ENCODE results near the gene ABR. TPM values are rescaled to one million over a fixed set of nuclear protein-coding genes. Genes with fewer than 3 reads are reported as not detected.
"Not testable (repeated sequence)": the region's sequence is repeated elsewhere in the genome, so short reads cannot be mapped to it uniquely, and the experiment has no call there.

The ABR gene
- total RNA-seq, 1 experiment from 2014 or later = 35.4 TPM

DNA sequence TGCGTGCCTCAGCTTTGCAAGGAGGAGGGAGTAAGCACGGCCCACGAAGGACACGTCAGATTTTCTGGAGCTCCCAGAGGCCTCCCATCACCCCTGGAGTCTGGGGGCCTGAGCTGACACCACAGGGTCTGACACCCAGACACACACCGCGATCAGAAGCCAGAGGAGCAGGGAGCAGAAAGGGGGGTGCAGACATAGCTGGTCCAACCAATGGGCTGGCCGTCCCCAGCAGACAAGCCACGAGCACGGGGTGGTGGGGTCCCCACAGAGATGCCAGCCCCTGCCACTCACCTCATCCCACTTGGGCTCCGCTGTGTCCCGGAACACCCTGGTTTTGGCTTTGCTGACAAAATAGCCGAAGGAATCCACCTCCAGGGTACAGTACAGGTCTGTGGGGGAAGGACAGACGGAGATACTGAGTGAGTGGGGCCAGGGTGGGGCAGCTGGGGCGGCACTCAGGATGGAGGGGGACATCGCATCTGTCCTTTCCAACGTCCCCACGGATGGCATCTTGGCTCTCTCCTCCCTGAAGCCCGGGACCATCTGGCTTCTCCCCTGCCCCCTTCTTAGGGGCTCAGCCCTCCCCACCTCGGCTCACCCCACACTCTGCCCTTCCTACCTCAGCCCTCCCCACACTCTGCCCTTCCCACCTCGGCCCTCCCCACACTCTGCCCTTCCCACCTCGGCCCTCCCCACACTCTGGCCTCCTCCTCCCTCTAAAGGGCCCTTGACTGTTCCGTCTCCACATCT, 129.4 kb downstream of the ABR start:
- TF ChIP-seq EZH2 (IDR thresholded peaks at IDR 0.05; ENCODE audit: low read length, unreplicated experiment) (no peak), EZH2phosphoT487 (IDR thresholded peaks at IDR 0.05; ENCODE audit: borderline replicate concordance, low read length) (no peak)
- TF ChIP-seq, protein P1, sequence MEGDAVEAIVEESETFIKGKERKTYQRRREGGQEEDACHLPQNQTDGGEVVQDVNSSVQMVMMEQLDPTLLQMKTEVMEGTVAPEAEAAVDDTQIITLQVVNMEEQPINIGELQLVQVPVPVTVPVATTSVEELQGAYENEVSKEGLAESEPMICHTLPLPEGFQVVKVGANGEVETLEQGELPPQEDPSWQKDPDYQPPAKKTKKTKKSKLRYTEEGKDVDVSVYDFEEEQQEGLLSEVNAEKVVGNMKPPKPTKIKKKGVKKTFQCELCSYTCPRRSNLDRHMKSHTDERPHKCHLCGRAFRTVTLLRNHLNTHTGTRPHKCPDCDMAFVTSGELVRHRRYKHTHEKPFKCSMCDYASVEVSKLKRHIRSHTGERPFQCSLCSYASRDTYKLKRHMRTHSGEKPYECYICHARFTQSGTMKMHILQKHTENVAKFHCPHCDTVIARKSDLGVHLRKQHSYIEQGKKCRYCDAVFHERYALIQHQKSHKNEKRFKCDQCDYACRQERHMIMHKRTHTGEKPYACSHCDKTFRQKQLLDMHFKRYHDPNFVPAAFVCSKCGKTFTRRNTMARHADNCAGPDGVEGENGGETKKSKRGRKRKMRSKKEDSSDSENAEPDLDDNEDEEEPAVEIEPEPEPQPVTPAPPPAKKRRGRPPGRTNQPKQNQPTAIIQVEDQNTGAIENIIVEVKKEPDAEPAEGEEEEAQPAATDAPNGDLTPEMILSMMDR (conservative IDR thresholded peaks at IDR 0.05; ENCODE audit: low read depth, low read length) = no peak
- ATAC-seq = no peak
- no peaks in the 10 kb centered on the region for H3K79me2 ChIP-seq (ENCODE audit: low read length)
- no peaks in the 10 kb centered on the region for H3K4me1 ChIP-seq (ENCODE audit: insufficient read depth, low read length)
- no peaks in the 10 kb centered on the region for H3K9me3 ChIP-seq (ENCODE audit: low read length)
- H3F3A ChIP-seq (ENCODE audit: low read length, unreplicated experiment) = no peaks in the 10 kb centered on the region
- CTCF ChIA-PET = no interaction called here
- no peaks in the 10 kb centered on the region for H3K9me2 ChIP-seq (replicated peaks; ENCODE audit: low read length)
- POLR2A ChIA-PET (ENCODE audit: unreplicated experiment) = no interaction called here
- no peak overlapping the region for H3K4me3 ChIP-seq (ENCODE audit: low read length)
- H4K20me1 ChIP-seq (ENCODE audit: low read length) = no peaks in the 10 kb centered on the region
- no peak overlapping the region for H3K4me2 ChIP-seq (ENCODE audit: low read length)
- no peaks in the 10 kb centered on the region for H3K27me3 ChIP-seq (ENCODE audit: low read length)
- no peak overlapping the region for H3K9ac ChIP-seq (ENCODE audit: low read length)
- intact Hi-C loops (cut with micrococcal nuclease) = no loop called here
- BruUV-seq (replicated peaks) = no TSS peak
- no peak overlapping the region for H3K27ac ChIP-seq (ENCODE audit: low read length)
- H2AFZ ChIP-seq (ENCODE audit: low read length) = no peak overlapping the region
- DNase-seq = no peak
- H3K36me3 ChIP-seq (ENCODE audit: low read depth, low read length) = no peaks in the 10 kb centered on the region

DNA sequence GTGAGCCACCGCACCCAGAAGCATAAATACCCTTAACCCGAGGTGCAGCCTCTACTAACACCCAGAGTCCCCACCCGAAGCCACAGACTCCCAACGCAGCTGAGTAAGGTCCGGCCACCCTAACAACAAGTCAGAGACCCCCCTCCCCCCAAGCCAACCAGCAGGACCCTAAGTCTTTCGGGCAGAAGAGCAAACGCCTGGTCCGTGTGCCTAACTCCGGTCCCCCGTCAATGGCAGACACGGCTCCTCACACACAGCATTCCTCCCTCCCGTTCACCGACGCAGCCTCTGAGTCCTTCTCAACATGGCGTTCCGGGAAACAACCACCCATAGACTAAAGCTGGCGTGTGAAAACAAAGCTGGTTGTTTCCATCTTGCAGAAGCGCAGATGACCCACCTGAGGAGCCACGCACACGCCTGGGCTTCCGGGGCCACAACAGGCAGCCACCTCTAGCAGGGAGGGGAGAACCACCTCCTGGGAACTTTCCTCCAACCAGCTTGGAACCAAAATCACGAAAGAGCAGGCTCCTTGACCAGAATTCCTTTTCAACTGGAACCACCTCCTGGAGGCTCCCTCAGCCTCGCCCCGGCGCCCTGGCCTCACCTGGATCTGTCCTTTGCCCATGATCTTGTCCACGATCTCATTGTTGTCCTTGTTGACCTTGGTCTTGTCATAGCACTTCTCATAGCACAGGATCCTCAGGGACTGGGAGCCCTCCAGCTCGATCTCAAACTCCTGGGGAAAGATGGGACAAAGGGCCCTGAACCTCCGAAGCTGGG, 130.1 kb downstream of the ABR start:
- ChIA-PET POLR2A (ENCODE audit: unreplicated experiment) (no interaction called here), CTCF (no interaction called here)
- no peaks in the 10 kb centered on the region for H3K4me1 ChIP-seq (ENCODE audit: insufficient read depth, low read length)
- H4K20me1 ChIP-seq (ENCODE audit: low read length) = no peaks in the 10 kb centered on the region
- no peak overlapping the region for H3K27ac ChIP-seq (ENCODE audit: low read length)
- H3K9me2 ChIP-seq (replicated peaks; ENCODE audit: low read length) = no peaks in the 10 kb centered on the region
- H3K4me3 ChIP-seq (ENCODE audit: low read length) = no peak overlapping the region
- intact Hi-C loops (cut with micrococcal nuclease) = no loop called here
- H2AFZ ChIP-seq (ENCODE audit: low read length) = no peak overlapping the region
- ATAC-seq = no peak
- no peaks in the 10 kb centered on the region for H3K9me3 ChIP-seq (ENCODE audit: low read length)
- DNase-seq = no peak
- H3K36me3 ChIP-seq (ENCODE audit: low read depth, low read length) = no peaks in the 10 kb centered on the region
- H3K9ac ChIP-seq (ENCODE audit: low read length) = no peak overlapping the region
- H3K27me3 ChIP-seq (ENCODE audit: low read length) = no peaks in the 10 kb centered on the region
- H3K79me2 ChIP-seq (ENCODE audit: low read length) = no peaks in the 10 kb centered on the region
- BruUV-seq (replicated peaks) = no TSS peak
- H3K4me2 ChIP-seq (ENCODE audit: low read length) = no peak overlapping the region
- TF ChIP-seq EZH2 (IDR thresholded peaks at IDR 0.05; ENCODE audit: low read length, unreplicated experiment) = no peak
- TF ChIP-seq EZH2phosphoT487 (IDR thresholded peaks at IDR 0.05; ENCODE audit: borderline replicate concordance, low read length) = no peak
- TF ChIP-seq, protein P1 (conservative IDR thresholded peaks at IDR 0.05; ENCODE audit: low read depth, low read length) = no peak
- H3F3A ChIP-seq (ENCODE audit: low read length, unreplicated experiment) = no peaks in the 10 kb centered on the region

DNA sequence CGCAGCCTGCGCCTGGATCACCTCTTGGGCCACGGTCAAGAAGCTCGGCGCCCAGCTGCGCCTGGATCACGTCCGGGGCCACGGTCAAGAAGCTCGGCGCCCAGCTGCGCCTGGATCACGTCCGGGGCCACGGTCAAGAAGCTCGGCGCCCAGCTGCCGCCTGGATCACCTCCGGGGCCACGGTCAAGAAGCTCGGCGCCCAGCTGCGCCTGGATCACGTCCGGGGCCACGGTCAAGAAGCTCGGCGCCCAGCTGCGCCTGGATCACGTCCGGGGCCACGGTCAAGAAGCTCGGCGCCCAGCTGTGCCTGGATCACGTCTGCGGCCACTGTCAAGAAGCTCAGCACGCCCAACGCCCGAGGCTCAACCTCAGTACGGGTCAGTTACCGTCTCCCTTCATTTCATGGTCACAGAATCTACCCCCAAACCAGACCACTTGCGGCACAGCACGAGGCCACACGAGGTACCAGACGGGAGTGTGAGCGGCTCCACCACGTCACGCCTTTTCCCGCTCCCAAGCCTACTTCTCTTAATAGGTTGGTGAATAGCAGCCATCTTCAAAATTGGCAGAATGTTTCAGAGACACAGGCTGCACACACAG, 131.2 kb downstream of the ABR start:
- H3K9me2 ChIP-seq (replicated peaks; ENCODE audit: low read length); BruUV-seq (replicated peaks); H3K36me3 ChIP-seq (ENCODE audit: low read depth, low read length); H3K79me2 ChIP-seq (ENCODE audit: low read length); intact Hi-C loops (cut with micrococcal nuclease); H3F3A ChIP-seq (ENCODE audit: low read length, unreplicated experiment); H3K4me3 ChIP-seq (ENCODE audit: low read length); CTCF ChIA-PET; H3K27me3 ChIP-seq (ENCODE audit: low read length); H3K9ac ChIP-seq (ENCODE audit: low read length); DNase-seq; H3K4me1 ChIP-seq (ENCODE audit: insufficient read depth, low read length); H4K20me1 ChIP-seq (ENCODE audit: low read length); H3K9me3 ChIP-seq (ENCODE audit: low read length); H3K27ac ChIP-seq (ENCODE audit: low read length); POLR2A ChIA-PET (ENCODE audit: unreplicated experiment); H3K4me2 ChIP-seq (ENCODE audit: low read length); H2AFZ ChIP-seq (ENCODE audit: low read length); ATAC-seq: not testable (repeated sequence)
